HG03442 (cell line): ENCODE measurements around the gene NDUFA5.
"Not testable (repeated sequence)": the region's sequence is repeated elsewhere in the genome, so short reads cannot be mapped to it uniquely, and the experiment has no call there.

Source experiments
- ATAC-seq: cut with Tn5 transposase; IDR thresholded peaks from one replicate; pipeline ENCODE4 v1.9.1; 2021; ENCODE audit warnings: mild to moderate bottlenecking, moderate library complexity; ENCODE audit not compliant: unreplicated experiment

Gene NDUFA5

DNA sequence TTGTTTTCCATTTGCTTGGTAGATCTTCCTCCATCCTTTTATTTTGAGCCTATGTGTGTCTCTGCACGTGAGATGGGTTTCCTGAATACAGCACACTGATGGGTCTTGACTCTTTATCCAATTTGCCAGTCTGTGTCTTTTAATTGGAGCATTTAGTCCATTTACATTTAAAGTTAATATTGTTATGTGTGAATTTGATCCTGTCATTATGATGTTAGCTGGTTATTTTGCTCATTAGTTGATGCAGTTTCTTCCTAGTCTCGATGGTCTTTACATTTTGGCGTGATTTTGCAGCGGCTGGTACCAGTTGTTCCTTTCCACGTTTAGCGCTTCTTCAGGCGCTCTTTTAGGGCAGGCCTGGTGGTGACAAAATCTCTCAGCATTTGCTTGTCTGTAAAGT lies 31.1 kb downstream of the NDUFA5 start:
- ATAC-seq = not testable (repeated sequence)

DNA sequence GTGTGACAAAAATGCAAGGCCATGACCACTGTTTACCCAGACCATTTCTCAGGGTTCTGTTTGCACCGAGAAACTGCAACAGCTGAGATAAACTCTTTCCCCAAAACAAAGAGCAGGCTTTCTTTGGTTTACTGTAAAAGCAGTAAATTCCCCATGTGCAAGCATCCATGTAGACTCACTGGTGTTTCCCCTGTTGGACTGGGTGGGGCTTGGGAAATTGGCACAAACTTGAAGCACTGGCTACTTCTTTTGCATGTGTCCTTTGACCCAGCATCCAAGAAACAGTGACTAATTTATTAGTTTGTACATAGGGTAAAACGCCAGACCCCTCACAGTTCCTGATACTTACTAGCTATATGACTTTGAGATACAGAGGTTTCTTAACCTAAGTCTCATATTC lies 35.6 kb downstream of the NDUFA5 start:
- no peak for ATAC-seq

DNA sequence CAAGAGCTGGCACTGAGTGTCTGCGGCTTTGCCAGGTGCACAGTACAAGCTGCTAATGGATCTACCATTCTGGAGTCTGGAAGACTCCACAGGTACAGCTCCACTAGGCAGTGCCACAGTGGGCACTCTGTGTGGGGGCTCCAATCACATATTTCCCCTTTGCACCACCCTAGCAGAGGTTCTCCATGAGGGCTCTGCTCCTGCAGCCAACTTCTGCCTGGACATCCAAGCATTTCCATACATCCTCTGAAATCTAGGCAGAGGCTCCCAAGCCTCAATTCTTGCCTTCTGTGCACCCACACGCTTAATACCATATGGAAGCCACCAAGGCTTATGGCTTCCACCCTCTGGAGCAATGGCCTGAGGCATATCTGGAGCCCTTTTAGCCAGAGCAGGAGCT lies 52.4 kb downstream of the NDUFA5 start:
- no peak for ATAC-seq

DNA sequence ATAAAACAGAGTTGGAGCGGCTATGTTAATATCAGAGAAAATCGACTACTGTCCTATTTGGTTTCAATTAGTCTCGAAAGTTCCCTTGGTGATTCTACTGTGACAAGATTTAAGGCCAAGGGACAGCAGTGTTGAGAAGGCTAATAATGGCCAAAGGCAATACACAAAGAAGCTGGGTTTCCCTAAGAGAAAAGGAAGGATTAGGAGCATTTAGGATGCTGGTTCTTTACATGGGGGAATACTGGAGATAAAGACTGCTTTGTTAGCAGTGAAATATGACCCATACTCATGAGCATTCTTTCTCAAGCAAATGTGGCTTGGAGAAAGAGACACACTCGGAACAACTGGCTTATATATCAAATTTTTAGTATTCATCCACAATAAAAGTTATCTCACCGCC lies 55.4 kb downstream of the NDUFA5 start:
- no peak for ATAC-seq

DNA sequence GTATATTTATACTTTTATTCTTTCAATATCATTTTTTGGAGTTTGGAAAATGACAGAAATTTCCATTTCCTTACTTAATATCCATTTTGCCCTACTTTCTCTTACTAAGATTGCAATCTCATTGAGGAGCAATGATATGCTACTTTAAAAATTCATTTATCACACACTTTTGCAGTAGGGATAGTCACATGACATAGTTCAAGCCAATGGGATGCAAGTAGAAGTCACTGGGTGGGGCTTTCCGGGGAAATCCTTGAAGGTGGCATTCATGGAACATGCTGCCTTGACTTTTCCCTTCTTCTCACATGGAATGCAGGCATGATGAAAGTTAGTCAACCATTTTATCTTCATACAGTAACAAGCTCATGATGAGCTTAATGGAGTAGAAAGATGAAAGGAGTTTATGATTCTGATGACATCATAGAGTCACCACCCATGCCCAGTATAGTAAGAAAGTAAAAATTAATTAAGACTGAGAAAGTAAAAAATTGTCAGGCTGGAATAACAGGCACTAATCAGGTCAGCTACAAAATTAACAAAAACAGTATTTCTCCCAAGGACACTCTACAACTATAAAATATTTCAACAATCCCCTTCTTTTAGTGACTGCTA lies 56.6 kb downstream of the NDUFA5 start:
- no peak for ATAC-seq

DNA sequence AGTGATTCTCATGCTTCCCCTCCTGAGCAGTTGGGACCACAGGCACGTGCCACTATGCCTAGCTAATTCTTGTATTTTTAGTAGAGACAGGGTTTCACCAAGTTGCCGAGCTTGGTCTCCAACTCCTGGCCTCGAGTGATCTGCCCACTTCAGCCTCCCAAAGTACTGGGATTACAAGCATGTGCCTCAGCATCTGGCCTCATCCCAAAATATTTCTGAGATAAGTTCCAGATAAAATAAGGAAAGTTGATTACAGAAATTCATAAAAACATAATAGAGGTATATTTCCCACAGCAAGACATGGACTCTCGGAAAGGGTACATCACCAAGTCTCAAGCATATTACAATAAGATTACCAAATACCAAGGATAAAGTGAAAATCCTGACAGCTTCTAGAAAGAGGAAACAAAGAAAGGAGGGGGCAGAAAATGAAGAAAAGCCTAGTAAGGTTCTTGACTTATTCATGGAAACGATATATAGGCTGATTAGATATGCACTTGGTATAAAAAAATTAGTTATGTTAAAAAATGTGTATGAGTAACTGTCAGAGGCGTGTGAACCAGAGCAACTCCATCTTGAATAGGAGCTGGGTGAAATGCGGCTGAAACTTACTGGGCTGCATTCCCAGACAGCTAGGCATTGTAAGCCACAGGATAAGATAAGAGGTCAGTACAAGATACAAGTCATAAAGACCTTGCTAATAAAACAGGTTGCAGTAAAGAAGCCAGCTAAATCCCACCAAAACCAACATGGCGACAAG lies 58.2 kb downstream of the NDUFA5 start:
- ATAC-seq = no peak

DNA sequence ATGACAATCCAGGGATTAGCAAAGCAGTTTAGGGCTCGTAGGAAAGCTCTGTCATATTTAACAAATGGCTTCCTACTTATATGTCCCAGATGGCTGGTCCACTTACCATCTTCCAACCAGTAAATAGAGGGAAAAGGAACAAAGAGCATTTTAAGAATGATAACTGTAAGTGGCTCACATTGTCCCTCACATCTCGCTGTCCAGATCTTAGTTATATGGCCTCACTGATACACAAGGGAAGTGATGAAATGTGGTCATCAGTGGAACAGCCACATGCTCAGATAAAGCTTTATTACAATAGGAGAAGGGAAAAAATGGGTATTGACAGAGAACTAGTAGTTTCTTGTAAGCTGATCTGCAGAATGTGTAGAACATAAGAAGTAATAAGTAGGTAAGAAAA lies 59.0 kb downstream of the NDUFA5 start:
- no peak for ATAC-seq

DNA sequence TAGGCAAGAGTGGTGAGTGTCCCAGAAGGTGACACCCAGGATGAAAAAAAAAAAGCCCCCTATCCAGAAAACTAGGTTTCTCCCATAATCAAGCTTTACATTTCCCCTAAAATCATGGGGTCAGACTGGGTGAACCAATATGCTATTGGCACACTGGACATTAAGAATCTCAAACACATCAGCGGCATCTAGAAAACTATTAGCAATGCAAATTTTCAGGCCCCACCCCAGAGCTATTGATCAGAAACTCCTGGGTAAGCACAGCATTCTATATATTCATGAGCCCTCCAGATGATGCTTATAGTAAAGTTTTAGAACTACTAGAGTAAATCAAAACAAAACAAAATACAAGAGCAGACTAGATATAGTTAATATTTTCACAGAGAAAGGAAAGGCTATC lies 59.6 kb downstream of the NDUFA5 start:
- no peak for ATAC-seq

DNA sequence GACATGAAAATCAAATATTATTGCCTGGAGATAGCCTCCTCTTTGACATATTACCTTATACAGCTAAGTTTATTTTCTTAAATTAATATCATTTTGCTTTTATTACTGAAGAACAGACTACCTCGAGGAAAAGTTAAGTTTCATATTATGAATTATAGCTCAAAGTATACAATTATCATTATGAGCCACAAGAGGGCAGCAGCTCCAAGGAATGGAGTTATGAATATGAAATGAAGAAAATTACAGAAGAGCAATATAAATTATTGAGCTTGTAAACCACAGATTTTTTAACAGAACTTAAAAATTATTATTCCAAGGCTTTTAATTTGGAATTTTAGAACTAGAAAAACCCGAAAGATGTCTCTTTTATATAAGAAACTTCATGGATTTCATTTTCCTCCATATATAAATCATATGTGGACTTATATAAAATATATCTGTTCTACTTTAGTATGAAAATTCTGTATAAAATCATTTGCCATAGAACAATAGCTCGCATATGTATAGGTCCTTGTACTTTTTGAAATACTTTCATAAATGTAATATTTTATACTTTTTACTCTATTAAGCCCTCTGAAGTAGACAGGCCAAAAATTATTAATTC lies 63.3 kb downstream of the NDUFA5 start:
- ATAC-seq = peak; percentile 63

DNA sequence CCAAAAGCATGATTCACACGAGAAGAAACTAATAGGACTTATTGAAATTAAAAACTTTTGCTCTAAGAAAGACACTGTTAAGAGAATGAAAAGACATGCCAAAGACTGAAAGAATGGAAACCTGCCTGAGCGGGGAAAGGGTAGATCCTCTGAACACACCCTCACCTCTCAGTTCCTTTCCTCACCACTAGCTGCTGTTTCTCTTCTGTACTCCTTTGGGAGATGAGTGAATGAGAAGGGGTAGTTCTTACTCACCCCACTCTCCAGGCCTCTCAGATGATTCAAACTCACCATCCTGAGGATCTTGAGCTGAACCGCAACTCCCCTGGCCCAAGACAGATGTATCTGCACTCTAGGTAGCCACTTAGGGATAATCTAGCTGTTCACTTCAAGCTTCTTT lies 65.1 kb downstream of the NDUFA5 start:
- ATAC-seq = peak; percentile 90
